GM19023 (cell line): ENCODE measurements around the gene NECTIN3.

Source experiments
- ATAC-seq: cut with Tn5 transposase; IDR thresholded peaks from one replicate; pipeline ENCODE4 v1.9.1; 2021; ENCODE audit warnings: mild to moderate bottlenecking, moderate library complexity; ENCODE audit not compliant: unreplicated experiment

NECTIN3 gene

GRCh38 chr3:111071257-111072030 lies at the start of gene NECTIN3:
Gene NECTIN3 (plus strand): TSS chr3:111071816. CDS start chr3:111072018, 202 bp downstream.
- ATAC-seq = peak; percentile 83

- no peak for ATAC-seq
Observed at GRCh38 chr3:111027868-111028267, 43.7 kb upstream of the NECTIN3 start.

GRCh38 chr3:111031538-111031937 lies 40.1 kb upstream of the NECTIN3 start:
- ATAC-seq = no peak

- ATAC-seq = no peak
Observed at GRCh38 chr3:111032677-111033076, 38.9 kb upstream of the NECTIN3 start.

GRCh38 chr3:111033470-111034050 lies 38.1 kb upstream of the NECTIN3 start:
- no peak for ATAC-seq

- peak; percentile 14 for ATAC-seq
Observed at GRCh38 chr3:111035316-111035715, 36.3 kb upstream of the NECTIN3 start.

- ATAC-seq = peak; percentile 60
Observed at GRCh38 chr3:111035902-111036301, 35.7 kb upstream of the NECTIN3 start.

GRCh38 chr3:111040959-111041358 lies 30.7 kb upstream of the NECTIN3 start:
- ATAC-seq = no peak

GRCh38 chr3:111045564-111045963 lies 26.1 kb upstream of the NECTIN3 start:
- ATAC-seq = no peak

GRCh38 chr3:111047042-111047441 lies 24.6 kb upstream of the NECTIN3 start:
- no peak for ATAC-seq

- ATAC-seq = no peak
Observed at GRCh38 chr3:111047812-111048435, 23.7 kb upstream of the NECTIN3 start.

- no peak for ATAC-seq
Observed at GRCh38 chr3:111051354-111051753, 20.3 kb upstream of the NECTIN3 start.

GRCh38 chr3:111068574-111068973 lies 3.0 kb upstream of the NECTIN3 start:
- no peak for ATAC-seq

- ATAC-seq = no peak
Observed at GRCh38 chr3:111069974-111070771, 1.4 kb upstream of the NECTIN3 start.

GRCh38 chr3:111070772-111071256 lies 802 bp upstream of the NECTIN3 start:
- no peak for ATAC-seq

- peak; percentile 25 for ATAC-seq
Observed at GRCh38 chr3:111072031-111072921, 660 bp downstream of the NECTIN3 start.

GRCh38 chr3:111073218-111073617 lies 1.6 kb downstream of the NECTIN3 start:
- no peak for ATAC-seq

- ATAC-seq = no peak
Observed at GRCh38 chr3:111076732-111077131, 5.1 kb downstream of the NECTIN3 start.

GRCh38 chr3:111077369-111077768 lies 5.8 kb downstream of the NECTIN3 start:
- ATAC-seq = no peak

GRCh38 chr3:111080413-111080812 lies 8.8 kb downstream of the NECTIN3 start:
- no peak for ATAC-seq
